HepG2 (cell line): ENCODE results near the gene ARHGAP31. TPM values are rescaled to one million over a fixed set of nuclear protein-coding genes. Genes with fewer than 3 reads are reported as not detected.

Experiments
- ATAC-seq: fragments of 200-7000 bp; cut with Tn5 transposase; 3 replicates; pipeline ENCODE4 v1.9.1; 2020; ENCODE audit warnings: mild to moderate bottlenecking, moderate library complexity
- BruUV-seq: library from RNA; stranded (reverse); fragments of 400-500 nt; replicated peaks from 2 replicates; lab custom pipeline; 2021; lab: Mats Ljungman, UMichigan
- CTCF ChIA-PET: fragments of 300-600 bp; formaldehyde crosslinking; extraction: SDS; loops from one replicate; lab custom pipeline; 2021; ENCODE audit warnings: low total read pairs, inconsistent platforms, low intra/inter-chr PET ratio; lab: Yijun Ruan, JAX
- POLR2A ChIA-PET: fragments of 350-600 bp; sonication (Branson Sonifier 250); formaldehyde crosslinking; loops from one replicate; lab custom pipeline; 2020; ENCODE audit warnings: antibody characterized with exemption, inconsistent platforms; lab: Yijun Ruan, JAX
- DNase-seq: peaks from one replicate; pipeline ENCODE4 v3.0.0-alpha.2; 2015; ENCODE audit warnings: low spot score
- FAIRE-seq: peaks from 3 replicates; lab custom pipeline; 2011; peaks lifted over from hg19 to GRCh38; lab: Jason Lieb, UNC
- H2AFZ ChIP-seq: one replicate; pipeline ENCODE4 v1.6.1; 2011; ENCODE audit warnings: low read length, inconsistent platforms
- H3K27ac ChIP-seq: fragments of 300-600 bp; 3 replicates; pipeline ENCODE4 v1.8.0; 2011; ENCODE audit warnings: mixed run types, mild to moderate bottlenecking, mixed read lengths, low read length, inconsistent platforms; ENCODE audit not compliant: insufficient read depth; ENCODE audit errors: extremely low read length
- H3K27me3 ChIP-seq, 2 experiments: fragments of 200-600 bp in 1 of 2; 2 replicates in 1 of 2; 3 replicates in 1 of 2; pipeline versions ENCODE4 v1.6.0 to v1.8.0; 2011; ENCODE audit warnings: low read length in 2 of 2, mild to moderate bottlenecking in 2 of 2, moderate library complexity in 2 of 2, inconsistent platforms in 1 of 2; ENCODE audit not compliant: insufficient read depth in 2 of 2, control insufficient read depth in 1 of 2
- H3K36me3 ChIP-seq, 2 experiments: fragments of 200-600 bp in 1 of 2; replicated peaks in 1 of 2; 2 replicates in 1 of 2; 3 replicates in 1 of 2; pipeline versions ENCODE4 v1.5.1 to v1.8.0; 2011; ENCODE audit warnings: low read length in 2 of 2, inconsistent platforms in 1 of 2; ENCODE audit not compliant: insufficient read depth in 2 of 2, control insufficient read depth in 1 of 2
- H3K4me1 ChIP-seq: 2 replicates; pipeline ENCODE4 v1.5.1; 2012; ENCODE audit warnings: low read length, inconsistent platforms; ENCODE audit not compliant: insufficient read depth
- H3K4me2 ChIP-seq: 2 replicates; pipeline ENCODE4 v1.6.0; 2011; ENCODE audit warnings: low read depth, low read length, inconsistent platforms
- H3K4me3 ChIP-seq, 3 experiments: fragments of 200-600 bp in 1 of 3; sonication (generic), shearing (Covaris generic) in 1 of 3; replicated peaks in 1 of 3; 2 replicates each; pipeline ENCODE4 v1.5.1; 2011 to 2016; ENCODE audit warnings: low read length in 3 of 3, inconsistent platforms in 2 of 3, low read depth in 2 of 3, mild to moderate bottlenecking in 2 of 3, control low read depth in 1 of 3, mixed read lengths in 1 of 3; ENCODE audit not compliant: insufficient read depth in 1 of 3
- H3K79me2 ChIP-seq: one replicate; pipeline ENCODE4 v1.6.1; 2011; ENCODE audit warnings: low read length, inconsistent platforms; ENCODE audit not compliant: insufficient read depth
- H3K9ac ChIP-seq: 2 replicates; pipeline ENCODE4 v1.6.0; 2011; ENCODE audit warnings: mild to moderate bottlenecking, low read depth, low read length, inconsistent platforms; ENCODE audit not compliant: insufficient read depth
- H3K9me3 ChIP-seq: 2 replicates; pipeline ENCODE4 v1.5.1; 2012; ENCODE audit warnings: mild to moderate bottlenecking, low read length
- H4K20me1 ChIP-seq: 2 replicates; pipeline ENCODE4 v1.6.0; 2011; ENCODE audit warnings: inconsistent platforms, mild to moderate bottlenecking, low read length, moderate library complexity; ENCODE audit not compliant: insufficient read depth
- CBX1 ChIP-seq: IDR thresholded peaks from one replicate; pipeline ENCODE4 v1.6.1; 2016; ENCODE audit warnings: antibody characterized with exemption, low read depth
- FOXC1 ChIP-seq: sonication (generic); formaldehyde crosslinking; IDR thresholded peaks from 2 replicates; pipeline ENCODE4 v1.8.0; 2022; ENCODE audit warnings: mild to moderate bottlenecking, missing genetic modification reagents, borderline replicate concordance
- IKZF1 ChIP-seq: fragments of 450-650 bp; IDR thresholded peaks from 2 replicates; pipeline ENCODE4 v1.7.1; 2016
- KMT2A ChIP-seq: sonication (generic); formaldehyde crosslinking; IDR thresholded peaks from 2 replicates; pipeline ENCODE4 v1.4.0; 2020; ENCODE audit warnings: missing genetic modification reagents
- MAX ChIP-seq: IDR thresholded peaks from 2 replicates; pipeline ENCODE4 v1.6.1; 2012; ENCODE audit warnings: inconsistent platforms
- NCOA2 ChIP-seq: sonication (generic); formaldehyde crosslinking; IDR thresholded peaks from 2 replicates; pipeline ENCODE4 v1.8.0; 2022; ENCODE audit warnings: inconsistent platforms
- TFDP2 ChIP-seq: sonication (generic); formaldehyde crosslinking; IDR thresholded peaks from 2 replicates; pipeline ENCODE4 v1.4.0; 2020; ENCODE audit warnings: missing genetic modification reagents
- TOPORS ChIP-seq: sonication (generic); formaldehyde crosslinking; IDR thresholded peaks from 2 replicates; pipeline ENCODE4 v1.8.0; 2023; ENCODE audit warnings: mild to moderate bottlenecking, missing genetic modification reagents
- ZBTB40 ChIP-seq, 2 experiments: fragments of 450-650 bp in 1 of 2; sonication (generic) in 1 of 2; formaldehyde crosslinking in 1 of 2; IDR thresholded peaks; 2 replicates each; pipeline versions ENCODE4 v1.6.1 to v1.8.0; 2016 to 2022; ENCODE audit warnings: antibody characterized with exemption in 1 of 2, mild to moderate bottlenecking in 1 of 2, missing genetic modification reagents in 1 of 2
- WGBS: methylation state at CpG from one replicate; pipeline ENCODE4 v1.1.6; 2017; ENCODE audit warnings: low lambda C conversion rate; 5-methylcytosine and 5-hydroxymethylcytosine counted together
- in situ Hi-C: cut with HindIII; loops from 2 replicates; pipeline ENCODE4 v1.10.0; 2017; ENCODE audit warnings: low pct_unique_long_range_greater_than_20kb; ENCODE audit not compliant: extremely low pct_ligation_motif_present
- intact Hi-C: fragments of 100-400 bp; cut with micrococcal nuclease; formaldehyde crosslinking; loops from one replicate; pipeline ENCODE4 v1.10.0; 2022; ENCODE audit not compliant: unreplicated experiment
- polyA plus RNA-seq, 8 experiments: library from polyadenylated mRNA; depleted of rRNA in 3 of 8; stranded (reverse) in 7 of 8; unstranded in 1 of 8; fragments of >200 nt; fragmentation: Illumina TruSeq in 4 of 8; extraction: Trizol in 4 of 8; gene quantifications; 2 replicates each; pipeline versions ENCODE4 v1.2.1 to v1.2.3, GENCODE V29; 2011 to 2016; ENCODE audit warnings: low read depth in 4 of 8, missing spikeins in 1 of 8, mixed read lengths in 1 of 8; ENCODE audit not compliant: insufficient read depth in 1 of 8
- total RNA-seq, 5 experiments: library from RNA; depleted of rRNA; stranded (reverse); fragments of >200 nt; fragmentation: Illumina TruSeq; extraction: Trizol; gene quantifications; 2 replicates each; pipeline ENCODE4 v1.2.3, GENCODE V29; 2016; ENCODE audit warnings: low read depth in 1 of 5

Gene ARHGAP31
- total and polyA plus RNA-seq, 2 of the 13 experiments (the other 11 are each of a cell fraction or from before 2014, with no cell fraction given) = not detected

GRCh38 chr3:119323723-119324085 is 29.5 kb downstream of the ARHGAP31 start:
- Histone ChIP-seq H3K36me3 (no peaks in the 10 kb centered on the region), H3K79me2 (no peaks in the 10 kb centered on the region), H3K9me3 (no peaks in the 10 kb centered on the region), H3K27me3 (peaks cover 0 to 10% of the 10 kb centered on the region in 2 experiments; a peak in 4 of 5 replicates), H3K4me2 (peak overlapping the region; percentile 99), H4K20me1 (no peaks in the 10 kb centered on the region), H2AFZ (no peak overlapping the region), H3K4me1 (peaks cover 13% of the 10 kb centered on the region), H3K4me3 (peak overlapping the region in 2 of 3 experiments; percentile 55 to 76; a peak in 3 of 6 replicates), H3K27ac (no peak overlapping the region), H3K9ac (no peak overlapping the region)
- ChIA-PET CTCF (no interaction called here), POLR2A (no interaction called here)
- FAIRE-seq = no peak
- 88% methylated on average over 8 of the region's 8 CpGs for WGBS
- no peak for ATAC-seq
- no peak for TF ChIP-seq FOXC1 (CRISPR knock-in tag)
- TF ChIP-seq NCOA2 (CRISPR knock-in tag) = no peak
- in situ Hi-C loops = no loop called here
- no TSS peak for BruUV-seq
- intact Hi-C loops = no loop called here
- no peak for DNase-seq

GRCh38 chr3:119324899-119325298 is 30.7 kb downstream of the ARHGAP31 start:
- Histone ChIP-seq H3K9ac (no peak overlapping the region), H4K20me1 (no peaks in the 10 kb centered on the region), H3K27ac (no peak overlapping the region), H3K4me2 (no peak overlapping the region), H3K4me1 (peaks cover 13% of the 10 kb centered on the region), H3K27me3 (peaks cover 0 to 10% of the 10 kb centered on the region in 2 experiments; a peak in 4 of 5 replicates), H3K36me3 (no peaks in the 10 kb centered on the region), H3K4me3 (no peak overlapping the region), H3K9me3 (no peaks in the 10 kb centered on the region), H3K79me2 (no peaks in the 10 kb centered on the region), H2AFZ (no peak overlapping the region)
- POLR2A ChIA-PET = no interaction called here
- no peak for FAIRE-seq
- 80% methylated on average over 2 of the region's 2 CpGs for WGBS
- BruUV-seq = no TSS peak
- no peak for ATAC-seq
- no peak for DNase-seq
- in situ Hi-C loops (no loop called here), intact Hi-C loops (no loop called here)
- CTCF ChIA-PET = no interaction called here
- TF ChIP-seq CBX1 (no peak), MAX (no peak), TOPORS (CRISPR knock-in tag) (no peak), TFDP2 (CRISPR knock-in tag) (no peak), IKZF1 (no peak), KMT2A (CRISPR knock-in tag) (no peak), ZBTB40 (IDR thresholded peaks at IDR 0.05) (no peak), ZBTB40 (CRISPR knock-in tag; IDR thresholded peaks at IDR 0.05) (no peak)
